Neutrophil (primary cell): ENCODE measurements around the gene CSNK1A1L.
A peak's percentile ranks its signal among the peaks of the same experiment; 100 is the strongest.

Experiments
- H3K27ac ChIP-seq: fragments of 200-600 bp; sonication (generic); 2 replicates; pipeline ENCODE4 v1.5.1; 2016; ENCODE audit warnings: mild to moderate bottlenecking, moderate library complexity
- H3K27me3 ChIP-seq: fragments of 200-600 bp; sonication (generic); 2 replicates; pipeline ENCODE4 v1.6.0; 2016; ENCODE audit warnings: mild to moderate bottlenecking
- H3K36me3 ChIP-seq: fragments of 200-600 bp; sonication (generic); 2 replicates; pipeline ENCODE4 v1.5.1; 2017
- H3K4me1 ChIP-seq, 2 experiments: fragments of 200-600 bp in 1 of 2; sonication (generic) in 1 of 2; 1 replicate in 1 of 2; 2 replicates in 1 of 2; pipeline versions ENCODE4 v1.5.1 to v1.6.1; 2013 to 2016; ENCODE audit warnings: low read depth in 1 of 2, low read length in 1 of 2, mild to moderate bottlenecking in 1 of 2, moderate library complexity in 1 of 2; ENCODE audit not compliant: control insufficient read depth in 1 of 2, insufficient read depth in 1 of 2
- H3K4me3 ChIP-seq, 2 experiments: fragments of 200-600 bp in 1 of 2; sonication (generic) in 1 of 2; 1 replicate in 1 of 2; 2 replicates in 1 of 2; pipeline ENCODE4 v1.5.1; 2013 to 2016; ENCODE audit warnings: low read depth in 1 of 2, low read length in 1 of 2, mild to moderate bottlenecking in 1 of 2, moderate library complexity in 1 of 2
- H3K9me3 ChIP-seq: fragments of 200-600 bp; sonication (generic); 2 replicates; pipeline ENCODE4 v1.5.1; 2016
- CTCF ChIP-seq: fragments of 200-600 bp; sonication (generic); IDR thresholded peaks from 2 replicates; pipeline ENCODE4 v1.5.1; 2016; ENCODE audit warnings: antibody characterized with exemption

Gene CSNK1A1L

GRCh38 chr13:37105251-37105714, at the start of gene CSNK1A1L:
TSS of gene CSNK1A1L (minus strand) at chr13:37105664. CDS start at chr13:37105256, 408 bp downstream.
- H3K27ac ChIP-seq = peak within 1 kb of the TSS; percentile 65
- H3K27me3 ChIP-seq = no peaks in the 10 kb centered on the region
- peaks cover 59% of the 10 kb centered on the region for H3K36me3 ChIP-seq
- no peak within 1 kb of the TSS for H3K4me3 ChIP-seq
- TF ChIP-seq CTCF = no peak
- H3K9me3 ChIP-seq = no peaks in the 10 kb centered on the region
- H3K4me1 ChIP-seq = peaks cover 38 to 43% of the 10 kb centered on the region in 2 experiments

DNA sequence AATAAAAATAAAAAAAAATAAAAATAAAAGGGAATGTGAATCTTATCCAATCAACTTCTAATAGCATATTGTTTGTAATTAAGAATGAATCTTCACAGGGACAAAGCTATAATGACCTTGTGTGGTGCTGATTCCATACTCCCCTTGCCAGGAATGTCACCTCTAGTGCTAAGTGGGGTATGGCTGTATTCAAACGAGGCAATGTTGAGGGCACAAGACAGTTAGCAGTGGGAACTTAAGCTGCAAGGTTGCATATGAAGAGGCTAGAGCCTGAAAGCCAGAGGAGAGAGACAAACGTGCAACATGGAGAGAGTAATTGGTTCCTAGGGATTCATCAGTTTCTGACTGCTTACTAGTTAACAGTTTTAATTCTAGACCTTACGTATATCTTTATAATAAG, 43.9 kb upstream of the CSNK1A1L start:
- H3K4me3 ChIP-seq = no peak overlapping the region
- no peak for TF ChIP-seq CTCF
- H3K27me3 ChIP-seq = no peaks in the 10 kb centered on the region

GRCh38 chr13:37148501-37148900, 43.0 kb upstream of the CSNK1A1L start:
- H3K4me3 ChIP-seq = no peak overlapping the region
- no peaks in the 10 kb centered on the region for H3K4me1 ChIP-seq
- no peaks in the 10 kb centered on the region for H3K27me3 ChIP-seq
- peaks cover 27% of the 10 kb centered on the region for H3K36me3 ChIP-seq
- TF ChIP-seq CTCF = no peak
- H3K27ac ChIP-seq = no peak overlapping the region
- H3K9me3 ChIP-seq = no peaks in the 10 kb centered on the region

More for the DNA sequence above, 43.9 kb upstream of the CSNK1A1L start:
- H3K27ac ChIP-seq = no peak overlapping the region
- no peaks in the 10 kb centered on the region for H3K4me1 ChIP-seq
- H3K9me3 ChIP-seq = no peaks in the 10 kb centered on the region
- H3K36me3 ChIP-seq = peaks cover 27% of the 10 kb centered on the region

DNA sequence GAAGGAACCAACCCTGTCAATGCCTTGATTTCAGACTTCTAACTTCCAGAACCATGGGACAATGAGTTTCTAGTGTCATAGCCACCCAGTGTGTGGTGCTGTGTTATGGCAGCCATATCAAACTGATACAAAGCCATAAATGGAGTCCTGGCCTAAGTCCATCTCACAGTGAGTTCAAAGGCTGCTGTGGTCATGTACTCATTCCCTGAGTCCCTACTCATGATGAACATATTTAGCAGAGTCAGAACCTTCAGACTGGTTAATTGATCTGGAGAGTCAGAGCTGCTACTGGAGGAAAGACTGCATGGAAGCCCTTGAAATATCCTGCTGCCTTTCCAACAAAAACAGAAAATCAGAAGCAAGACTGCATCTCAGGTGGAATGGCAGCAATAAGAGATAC, 39.2 kb upstream of the CSNK1A1L start:
- Histone ChIP-seq H3K9me3 (no peaks in the 10 kb centered on the region), H3K4me1 (no peaks in the 10 kb centered on the region), H3K36me3 (peaks cover 39% of the 10 kb centered on the region), H3K27ac (no peak overlapping the region), H3K27me3 (no peaks in the 10 kb centered on the region), H3K4me3 (no peak overlapping the region)
- TF ChIP-seq CTCF = no peak

GRCh38 chr13:37143911-37144310, 38.4 kb upstream of the CSNK1A1L start:
- Histone ChIP-seq H3K4me1 (no peaks in the 10 kb centered on the region), H3K36me3 (peaks cover 47% of the 10 kb centered on the region), H3K4me3 (no peak overlapping the region), H3K27me3 (no peaks in the 10 kb centered on the region), H3K9me3 (no peaks in the 10 kb centered on the region), H3K27ac (peak overlapping the region; percentile 11)
- no peak for TF ChIP-seq CTCF

- Histone ChIP-seq H3K36me3 (peaks cover 48% of the 10 kb centered on the region), H3K27ac (no peak overlapping the region), H3K9me3 (no peaks in the 10 kb centered on the region), H3K4me1 (no peaks in the 10 kb centered on the region), H3K27me3 (no peaks in the 10 kb centered on the region), H3K4me3 (no peak overlapping the region)
- TF ChIP-seq CTCF = no peak
These were observed 37.4 kb upstream of the CSNK1A1L start for GRCh38 chr13:37142877-37143276.
